SU-DHL-6 (cell line): Measurements from ENCODE around the gene DMBT1.

Experiments used
- EZH2phosphoT487 ChIP-seq: fragments of 200-600 bp; sonication (generic), shearing (Covaris generic); conservative IDR thresholded peaks from 2 replicates; pipeline ENCODE4 v1.6.1; 2018; ENCODE audit warnings: mild to moderate bottlenecking, antibody characterized with exemption, low read length, moderate library complexity, mixed read lengths
- TF ChIP-seq, protein P1 (sequence below): fragments of 200-600 bp; sonication (generic); IDR thresholded peaks from one replicate; pipeline ENCODE4 v1.5.1; 2017; ENCODE audit warnings: antibody characterized with exemption, mild to moderate bottlenecking, low read length, moderate library complexity; ENCODE audit not compliant: insufficient read depth, poor library complexity, severe bottlenecking

DNA sequence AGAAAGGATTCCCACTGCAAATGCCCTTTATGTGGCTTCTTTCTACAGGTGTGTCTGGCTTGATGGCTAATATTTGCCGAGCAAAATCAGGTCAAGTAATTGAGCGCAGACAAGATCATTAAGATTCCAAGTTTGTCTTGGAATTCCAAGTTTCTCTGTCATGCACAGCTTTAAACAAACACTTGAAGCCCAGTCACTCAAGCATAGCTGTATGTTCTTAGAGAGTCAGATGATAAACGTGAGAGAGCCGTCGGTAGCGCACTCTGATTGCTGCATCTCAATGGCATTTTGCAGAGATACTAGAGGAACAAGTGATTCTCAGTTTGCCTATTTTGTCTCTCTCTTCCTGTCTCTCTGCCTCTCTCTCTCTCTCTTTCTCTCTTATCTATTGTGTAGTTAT, 658 bp downstream of the DMBT1 start:
- TF ChIP-seq, protein P1, sequence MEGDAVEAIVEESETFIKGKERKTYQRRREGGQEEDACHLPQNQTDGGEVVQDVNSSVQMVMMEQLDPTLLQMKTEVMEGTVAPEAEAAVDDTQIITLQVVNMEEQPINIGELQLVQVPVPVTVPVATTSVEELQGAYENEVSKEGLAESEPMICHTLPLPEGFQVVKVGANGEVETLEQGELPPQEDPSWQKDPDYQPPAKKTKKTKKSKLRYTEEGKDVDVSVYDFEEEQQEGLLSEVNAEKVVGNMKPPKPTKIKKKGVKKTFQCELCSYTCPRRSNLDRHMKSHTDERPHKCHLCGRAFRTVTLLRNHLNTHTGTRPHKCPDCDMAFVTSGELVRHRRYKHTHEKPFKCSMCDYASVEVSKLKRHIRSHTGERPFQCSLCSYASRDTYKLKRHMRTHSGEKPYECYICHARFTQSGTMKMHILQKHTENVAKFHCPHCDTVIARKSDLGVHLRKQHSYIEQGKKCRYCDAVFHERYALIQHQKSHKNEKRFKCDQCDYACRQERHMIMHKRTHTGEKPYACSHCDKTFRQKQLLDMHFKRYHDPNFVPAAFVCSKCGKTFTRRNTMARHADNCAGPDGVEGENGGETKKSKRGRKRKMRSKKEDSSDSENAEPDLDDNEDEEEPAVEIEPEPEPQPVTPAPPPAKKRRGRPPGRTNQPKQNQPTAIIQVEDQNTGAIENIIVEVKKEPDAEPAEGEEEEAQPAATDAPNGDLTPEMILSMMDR = no peak
- no peak for TF ChIP-seq EZH2phosphoT487
